Common myeloid progenitor, CD34-positive (primary cell): ENCODE data around the gene UCN2.

ENCODE experiments used
- CTCF ChIA-PET: fragments of 350-600 bp; sonication (Branson Sonifier 250); formaldehyde crosslinking; loops from one replicate; lab custom pipeline; 2021; ENCODE audit warnings: antibody characterized with exemption; lab: Charles Lee
- POLR2A ChIA-PET: fragments of 350-600 bp; sonication (Branson Sonifier 250); formaldehyde crosslinking; loops from one replicate; lab custom pipeline; 2021; ENCODE audit warnings: antibody characterized with exemption; lab: Charles Lee
- DNase-seq, 3 donors: peaks; one replicate each; pipeline versions ENCODE4 v3.0.0 to v3.0.0-alpha.2; 2013
- H3K27ac ChIP-seq, 2 experiments: 1 replicate in 1 of 2; 2 replicates in 1 of 2; pipeline ENCODE4 v1.7.0; 2013; ENCODE audit warnings: inconsistent platforms in 2 of 2, low read length in 2 of 2, mild to moderate bottlenecking in 2 of 2, low read depth in 1 of 2, moderate library complexity in 1 of 2; ENCODE audit not compliant: severe bottlenecking in 2 of 2, insufficient read depth in 1 of 2, poor library complexity in 1 of 2
- H3K27me3 ChIP-seq, 5 experiments: replicated peaks in 2 of 5; 1 replicate in 3 of 5; 2 replicates in 2 of 5; pipeline versions ENCODE4 v1.6.1 to v1.7.0; 2013; ENCODE audit warnings: low read length in 4 of 5, mild to moderate bottlenecking in 2 of 5, moderate library complexity in 2 of 5, inconsistent platforms in 1 of 5; ENCODE audit not compliant: insufficient read depth in 5 of 5, control insufficient read depth in 4 of 5
- H3K36me3 ChIP-seq, 4 experiments: 1 replicate in 2 of 4; 2 replicates in 2 of 4; pipeline versions ENCODE4 v1.6.1 to v1.7.0; 2013; ENCODE audit warnings: low read length in 3 of 4, control low read depth in 1 of 4, mild to moderate bottlenecking in 1 of 4; ENCODE audit not compliant: control insufficient read depth in 4 of 4, insufficient read depth in 4 of 4
- H3K4me1 ChIP-seq, 4 experiments: 1 replicate in 3 of 4; 2 replicates in 1 of 4; pipeline versions ENCODE4 v1.6.1 to v1.7.1; 2013; ENCODE audit warnings: low read length in 3 of 4, mild to moderate bottlenecking in 3 of 4, control low read depth in 1 of 4, inconsistent platforms in 1 of 4, moderate library complexity in 1 of 4; ENCODE audit not compliant: control insufficient read depth in 4 of 4, insufficient read depth in 4 of 4; ENCODE audit errors: control extremely low read depth in 1 of 4
- H3K4me3 ChIP-seq, 7 experiments: 1 replicate in 4 of 7; 2 replicates in 3 of 7; pipeline versions ENCODE4 v1.5.1 to v1.7.0; 2013; ENCODE audit warnings: mild to moderate bottlenecking in 7 of 7, low read length in 6 of 7, moderate library complexity in 6 of 7, inconsistent platforms in 2 of 7, low read depth in 2 of 7, control low read depth in 1 of 7; ENCODE audit not compliant: insufficient read depth in 4 of 7, control insufficient read depth in 1 of 7; ENCODE audit errors: extremely low read depth in 1 of 7
- H3K9me3 ChIP-seq, 5 experiments: 1 replicate in 4 of 5; 2 replicates in 1 of 5; pipeline versions ENCODE4 v1.6.1 to v1.7.1; 2013; ENCODE audit warnings: low read length in 4 of 5, mild to moderate bottlenecking in 2 of 5, inconsistent platforms in 1 of 5, low read depth in 1 of 5, moderate library complexity in 1 of 5; ENCODE audit not compliant: control insufficient read depth in 4 of 5, insufficient read depth in 2 of 5; ENCODE audit errors: control extremely low read depth in 1 of 5
- WGBS: methylation state at CpG from one replicate; pipeline ENCODE4 v1.1.5; 2013; ENCODE audit not compliant: insufficient coverage; 5-methylcytosine and 5-hydroxymethylcytosine counted together

Gene UCN2

GRCh38 chr3:48599509-48600285 lies 36.1 kb upstream of the UCN2 start:
- Histone ChIP-seq H3K4me1 (peaks cover 0 to 8% (median 2%) of the 10 kb centered on the region in 4 experiments), H3K27ac (no peak overlapping the region), H3K27me3 (peaks cover 0 to 21% (median 6%) of the 10 kb centered on the region in 5 experiments), H3K4me3 (no peak overlapping the region), H3K9me3 (no peaks in the 10 kb centered on the region), H3K36me3 (peaks cover 20 to 73% (median 52%) of the 10 kb centered on the region in 4 experiments)
- 96% methylated on average over 4 of the region's 12 CpGs for WGBS
- POLR2A ChIA-PET, result interaction anchor here (0.5 kb wide), 1 partner anchor 43 kb away, joined by 3 read pairs; no protein-coding TSS in a partner anchor
- CTCF ChIA-PET, result no interaction called here
- DNase-seq, result no peak

GRCh38 chr3:48599077-48599501 lies 35.5 kb upstream of the UCN2 start:
- ChIA-PET CTCF (no interaction called here), POLR2A (interaction anchor here (0.5 kb wide), 1 partner anchor 44 kb away, joined by 3 read pairs; no protein-coding TSS in a partner anchor)
- Histone ChIP-seq H3K4me1 (peaks cover 0 to 12% (median 4%) of the 10 kb centered on the region in 4 experiments), H3K9me3 (no peaks in the 10 kb centered on the region), H3K27ac (no peak overlapping the region), H3K4me3 (no peak overlapping the region), H3K27me3 (peaks cover 0 to 27% (median 12%) of the 10 kb centered on the region in 5 experiments), H3K36me3 (peaks cover 20 to 67% (median 47%) of the 10 kb centered on the region in 4 experiments)
- DNase-seq, result no peak
- WGBS, result 99% methylated on average over 9 of the region's 11 CpGs

GRCh38 chr3:48598323-48599076 lies 34.9 kb upstream of the UCN2 start:
- Histone ChIP-seq H3K36me3 (peaks cover 20 to 61% (median 41%) of the 10 kb centered on the region in 4 experiments), H3K4me3 (no peak overlapping the region), H3K27ac (no peak overlapping the region), H3K27me3 (peaks cover 0 to 33% (median 15%) of the 10 kb centered on the region in 5 experiments), H3K9me3 (no peaks in the 10 kb centered on the region), H3K4me1 (peaks cover 0 to 12% (median 4%) of the 10 kb centered on the region in 4 experiments)
- POLR2A ChIA-PET, result interaction anchor here (0.5 kb wide), 1 partner anchor 44 kb away, joined by 3 read pairs; no protein-coding TSS in a partner anchor
- 96% methylated on average over 4 of the region's 5 CpGs for WGBS
- CTCF ChIA-PET, result no interaction called here
- DNase-seq, result no peak

- peaks cover 0 to 42% (median 18%) of the 10 kb centered on the region in 5 experiments for H3K27me3 ChIP-seq
- H3K27ac ChIP-seq, result no peak overlapping the region
- H3K9me3 ChIP-seq, result no peaks in the 10 kb centered on the region
- H3K36me3 ChIP-seq, result peaks cover 17 to 50% (median 32%) of the 10 kb centered on the region in 4 experiments
- ChIA-PET POLR2A (interaction anchor here (0.6 kb wide), 1 partner anchor 309 kb away, joined by 3 read pairs; no protein-coding TSS in a partner anchor), CTCF (no interaction called here)
- WGBS, result 85% methylated on average over 6 of the region's 6 CpGs
- DNase-seq, result no peak
- no peak overlapping the region for H3K4me3 ChIP-seq
- peaks cover 0 to 12% (median 4%) of the 10 kb centered on the region in 4 experiments for H3K4me1 ChIP-seq
Observed at GRCh38 chr3:48597408-48597800, 33.8 kb upstream of the UCN2 start.

DNA sequence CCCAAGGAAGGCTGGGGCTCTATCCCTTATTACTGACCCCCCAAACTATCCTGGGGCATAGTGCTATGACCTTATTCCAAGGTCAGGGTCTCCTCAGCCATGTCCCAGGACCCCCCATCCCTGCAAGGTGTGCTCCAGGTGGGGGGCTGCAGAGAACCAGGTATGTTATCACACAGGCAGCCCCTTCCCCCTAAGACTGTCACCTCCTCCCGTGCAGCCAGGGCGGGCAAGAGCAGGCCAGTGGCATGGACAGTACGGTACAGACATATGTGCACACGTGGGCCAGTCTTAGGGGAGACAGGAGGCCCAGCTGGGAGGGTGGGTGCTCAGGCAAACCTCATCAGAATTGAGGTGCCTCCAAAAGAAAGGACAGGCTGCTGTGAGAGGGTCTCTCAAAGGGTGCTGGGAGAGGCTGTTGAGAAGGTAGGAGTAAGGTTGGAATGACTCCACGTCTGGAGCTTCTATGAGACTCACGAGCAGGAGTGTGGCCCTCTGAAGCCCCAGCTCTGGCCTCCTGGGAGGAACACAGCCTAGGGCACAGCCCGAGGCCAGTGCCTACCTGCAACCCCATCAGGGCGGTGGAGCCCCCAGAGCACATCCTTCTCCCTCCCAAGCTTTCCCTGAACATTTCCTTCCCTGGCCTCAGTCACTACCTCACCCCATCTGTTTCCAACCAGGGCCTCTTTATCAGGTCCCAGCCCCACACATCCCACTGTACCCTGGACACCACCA lies 33.3 kb upstream of the UCN2 start:
- no peak overlapping the region for H3K4me3 ChIP-seq

GRCh38 chr3:48596157-48596556 lies 32.6 kb upstream of the UCN2 start:
- DNase-seq, result no peak
- ChIA-PET CTCF (interaction anchor here (0.6 kb wide), 1 partner anchor 1175 kb away, joined by 3 read pairs; no protein-coding TSS in a partner anchor), POLR2A (no interaction called here)
- H3K36me3 ChIP-seq, result peaks cover 12 to 40% (median 25%) of the 10 kb centered on the region in 4 experiments
- no peak overlapping the region for H3K27ac ChIP-seq
- 77% methylated on average over 3 of the region's 5 CpGs for WGBS
- no peak overlapping the region for H3K4me3 ChIP-seq
- H3K27me3 ChIP-seq, result peaks cover 0 to 42% (median 18%) of the 10 kb centered on the region in 5 experiments
- H3K4me1 ChIP-seq, result peaks cover 0 to 12% (median 4%) of the 10 kb centered on the region in 4 experiments
- no peaks in the 10 kb centered on the region for H3K9me3 ChIP-seq

More for the DNA sequence above, 33.3 kb upstream of the UCN2 start:
- Histone ChIP-seq H3K27me3 (peaks cover 0 to 42% (median 18%) of the 10 kb centered on the region in 5 experiments), H3K9me3 (no peaks in the 10 kb centered on the region), H3K27ac (no peak overlapping the region), H3K4me1 (peaks cover 0 to 12% (median 4%) of the 10 kb centered on the region in 4 experiments), H3K36me3 (peaks cover 17 to 46% (median 31%) of the 10 kb centered on the region in 4 experiments)
- no peak for DNase-seq
- 80% methylated on average over 5 of the region's 8 CpGs for WGBS
- ChIA-PET CTCF (no interaction called here), POLR2A (interaction anchor here (0.6 kb wide), 1 partner anchor 309 kb away, joined by 3 read pairs; no protein-coding TSS in a partner anchor)
